Vagina (tissue), 2 donors: Measurements from ENCODE around the gene ADPRHL1. TPM values are rescaled to one million over a fixed set of nuclear protein-coding genes. Genes with fewer than 3 reads are reported as not detected.

Experiments
- DNase-seq, 2 donors: peaks; one replicate each; pipeline ENCODE4 v3.0.0-alpha.2; 2017; ENCODE audit errors: extremely low spot score in 2 of 2
- H3K27ac ChIP-seq: fragments of 200-600 bp; sonication (generic); one replicate; pipeline ENCODE4 v1.5.1; 2019
- H3K27me3 ChIP-seq: fragments of 200-600 bp; sonication (generic); one replicate; pipeline ENCODE4 v1.5.1; 2019
- H3K36me3 ChIP-seq, 2 donors: fragments of 200-600 bp; sonication (generic); one replicate each; pipeline ENCODE4 v1.5.1; 2017 to 2019
- H3K4me1 ChIP-seq: fragments of 200-600 bp; sonication (generic); one replicate; pipeline ENCODE4 v1.5.1; 2019
- H3K4me3 ChIP-seq, 2 donors: fragments of 200-600 bp; sonication (generic); 1 replicate in 1 of 2; 2 replicates in 1 of 2; pipeline ENCODE4 v1.5.1; 2016 to 2019
- H3K9me3 ChIP-seq: fragments of 200-600 bp; sonication (generic); one replicate; pipeline ENCODE4 v1.5.1; 2019
- POLR2A ChIP-seq, 2 donors: fragments of 450-650 bp; IDR thresholded peaks; one replicate each; pipeline ENCODE4 v1.6.1; 2017; ENCODE audit warnings: antibody characterized with exemption in 2 of 2, mild to moderate bottlenecking in 2 of 2, moderate library complexity in 2 of 2
- POLR2AphosphoS5 ChIP-seq, 2 donors: sonication (generic); formaldehyde crosslinking; IDR thresholded peaks; one replicate each; pipeline ENCODE4 v1.9.0; 2017; ENCODE audit warnings: antibody characterized with exemption in 2 of 2, mild to moderate bottlenecking in 2 of 2, low read depth in 1 of 2; ENCODE audit not compliant: insufficient read depth in 1 of 2
- intact Hi-C: fragments of 100-400 bp; cut with DNase I; formaldehyde crosslinking; loops from one replicate; pipeline ENCODE4 v1.15.1; 2023
- total RNA-seq: library from RNA; depleted of rRNA; stranded (reverse); fragments of >200 nt; gene quantifications from one replicate; pipeline ENCODE4 v1.2.3, GENCODE V29; 2016
- TF ChIP-seq, protein P1 (sequence below), 3 experiments: fragments of 450-650 bp in 2 of 3; fragments of 200-600 bp in 1 of 3; sonication (generic) in 1 of 3; IDR thresholded peaks; one replicate each; pipeline ENCODE4 v1.5.1; 2017 to 2019; ENCODE audit warnings: antibody characterized with exemption in 3 of 3, mild to moderate bottlenecking in 2 of 3, moderate library complexity in 2 of 3

Gene ADPRHL1
- total RNA-seq, 1 donor from 2014 or later: 1.7 TPM

GRCh38 chr13:113448885-113449692 lies 4.2 kb downstream of the ADPRHL1 start:
- DNase-seq: no peak
- H3K4me1 ChIP-seq: no peaks in the 10 kb centered on the region
- intact Hi-C loops: no loop called here
- peak overlapping the region; percentile 34 to 36 for H3K4me3 ChIP-seq
- peak overlapping the region; percentile 7 for H3K27ac ChIP-seq
- TF ChIP-seq, protein P1, sequence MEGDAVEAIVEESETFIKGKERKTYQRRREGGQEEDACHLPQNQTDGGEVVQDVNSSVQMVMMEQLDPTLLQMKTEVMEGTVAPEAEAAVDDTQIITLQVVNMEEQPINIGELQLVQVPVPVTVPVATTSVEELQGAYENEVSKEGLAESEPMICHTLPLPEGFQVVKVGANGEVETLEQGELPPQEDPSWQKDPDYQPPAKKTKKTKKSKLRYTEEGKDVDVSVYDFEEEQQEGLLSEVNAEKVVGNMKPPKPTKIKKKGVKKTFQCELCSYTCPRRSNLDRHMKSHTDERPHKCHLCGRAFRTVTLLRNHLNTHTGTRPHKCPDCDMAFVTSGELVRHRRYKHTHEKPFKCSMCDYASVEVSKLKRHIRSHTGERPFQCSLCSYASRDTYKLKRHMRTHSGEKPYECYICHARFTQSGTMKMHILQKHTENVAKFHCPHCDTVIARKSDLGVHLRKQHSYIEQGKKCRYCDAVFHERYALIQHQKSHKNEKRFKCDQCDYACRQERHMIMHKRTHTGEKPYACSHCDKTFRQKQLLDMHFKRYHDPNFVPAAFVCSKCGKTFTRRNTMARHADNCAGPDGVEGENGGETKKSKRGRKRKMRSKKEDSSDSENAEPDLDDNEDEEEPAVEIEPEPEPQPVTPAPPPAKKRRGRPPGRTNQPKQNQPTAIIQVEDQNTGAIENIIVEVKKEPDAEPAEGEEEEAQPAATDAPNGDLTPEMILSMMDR (IDR thresholded peaks at IDR 0.05): no peak
- no peaks in the 10 kb centered on the region for H3K9me3 ChIP-seq
- H3K27me3 ChIP-seq: no peaks in the 10 kb centered on the region
- H3K36me3 ChIP-seq: no peaks in the 10 kb centered on the region

- intact Hi-C loops: no loop called here
- TF ChIP-seq POLR2A (IDR thresholded peaks at IDR 0.05): no peak
- TF ChIP-seq, protein P1 (IDR thresholded peaks at IDR 0.05): no peak
- TF ChIP-seq POLR2AphosphoS5 (IDR thresholded peaks at IDR 0.05; ENCODE audit: insufficient read depth in 1 of 2, low read depth in 1 of 2): no peak
- H3K9me3 ChIP-seq: no peaks in the 10 kb centered on the region
- no peaks in the 10 kb centered on the region for H3K4me1 ChIP-seq
- H3K4me3 ChIP-seq: peak overlapping the region in 1 of 2 donors; percentile 34
- no peak overlapping the region for H3K27ac ChIP-seq
- H3K36me3 ChIP-seq: no peaks in the 10 kb centered on the region
- no peak for DNase-seq
- no peaks in the 10 kb centered on the region for H3K27me3 ChIP-seq
Measured at GRCh38 chr13:113448545-113448884, 4.8 kb downstream of the ADPRHL1 start.

DNA sequence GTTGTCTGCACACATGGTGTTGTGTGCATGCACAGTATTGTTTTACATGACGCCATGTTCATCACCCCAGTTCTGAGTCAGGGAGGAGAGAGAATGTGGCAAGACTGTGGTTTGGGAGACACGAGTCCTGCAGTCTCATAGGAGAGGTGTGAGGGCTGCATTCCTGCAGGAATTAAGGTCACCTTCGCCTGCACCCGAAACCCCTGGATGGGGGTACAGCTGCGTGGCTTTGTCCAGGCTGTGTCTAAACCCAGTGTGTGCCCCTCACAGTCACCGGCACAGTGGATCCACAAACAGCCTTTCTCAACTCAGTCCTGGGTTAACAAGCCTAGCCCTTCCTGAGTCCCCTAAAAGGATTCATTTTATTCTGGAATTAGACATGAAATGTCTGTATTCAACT lies 5.7 kb downstream of the ADPRHL1 start:
- Histone ChIP-seq H3K9me3 (no peaks in the 10 kb centered on the region), H3K4me3 (no peak overlapping the region), H3K27ac (no peak overlapping the region), H3K27me3 (no peaks in the 10 kb centered on the region), H3K4me1 (no peaks in the 10 kb centered on the region), H3K36me3 (no peaks in the 10 kb centered on the region)
- TF ChIP-seq, protein P1 (IDR thresholded peaks at IDR 0.05): no peak
- TF ChIP-seq POLR2AphosphoS5 (IDR thresholded peaks at IDR 0.05; ENCODE audit: insufficient read depth in 1 of 2, low read depth in 1 of 2) (no peak), POLR2A (IDR thresholded peaks at IDR 0.05) (no peak)
- DNase-seq: no peak
- intact Hi-C loops: no loop called here

DNA sequence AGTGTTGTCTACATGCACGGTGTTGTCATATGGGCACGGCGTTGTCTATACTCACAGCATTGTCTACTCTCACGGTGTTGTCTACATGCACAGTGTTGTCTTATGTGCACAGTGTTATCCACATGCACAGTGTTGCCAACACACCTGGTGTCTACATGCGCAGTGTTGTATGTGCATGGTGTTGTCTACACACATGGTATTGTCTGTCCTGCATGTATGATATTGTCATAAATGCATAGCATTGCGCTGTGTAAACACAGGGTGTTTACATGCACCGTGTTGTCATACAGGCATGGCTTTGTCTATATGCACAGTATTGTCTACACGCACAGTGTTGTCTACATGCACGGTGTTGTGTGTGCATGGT lies 6.8 kb downstream of the ADPRHL1 start:
- Histone ChIP-seq H3K27ac (no peak overlapping the region), H3K27me3 (no peaks in the 10 kb centered on the region), H3K36me3 (no peaks in the 10 kb centered on the region), H3K4me1 (no peaks in the 10 kb centered on the region), H3K9me3 (no peaks in the 10 kb centered on the region), H3K4me3 (no peak overlapping the region)
- intact Hi-C loops: no loop called here
- DNase-seq: no peak
- TF ChIP-seq POLR2A (IDR thresholded peaks at IDR 0.05): no peak
- TF ChIP-seq POLR2AphosphoS5 (IDR thresholded peaks at IDR 0.05; ENCODE audit: insufficient read depth in 1 of 2, low read depth in 1 of 2): no peak
- TF ChIP-seq, protein P1 (IDR thresholded peaks at IDR 0.05): no peak

DNA sequence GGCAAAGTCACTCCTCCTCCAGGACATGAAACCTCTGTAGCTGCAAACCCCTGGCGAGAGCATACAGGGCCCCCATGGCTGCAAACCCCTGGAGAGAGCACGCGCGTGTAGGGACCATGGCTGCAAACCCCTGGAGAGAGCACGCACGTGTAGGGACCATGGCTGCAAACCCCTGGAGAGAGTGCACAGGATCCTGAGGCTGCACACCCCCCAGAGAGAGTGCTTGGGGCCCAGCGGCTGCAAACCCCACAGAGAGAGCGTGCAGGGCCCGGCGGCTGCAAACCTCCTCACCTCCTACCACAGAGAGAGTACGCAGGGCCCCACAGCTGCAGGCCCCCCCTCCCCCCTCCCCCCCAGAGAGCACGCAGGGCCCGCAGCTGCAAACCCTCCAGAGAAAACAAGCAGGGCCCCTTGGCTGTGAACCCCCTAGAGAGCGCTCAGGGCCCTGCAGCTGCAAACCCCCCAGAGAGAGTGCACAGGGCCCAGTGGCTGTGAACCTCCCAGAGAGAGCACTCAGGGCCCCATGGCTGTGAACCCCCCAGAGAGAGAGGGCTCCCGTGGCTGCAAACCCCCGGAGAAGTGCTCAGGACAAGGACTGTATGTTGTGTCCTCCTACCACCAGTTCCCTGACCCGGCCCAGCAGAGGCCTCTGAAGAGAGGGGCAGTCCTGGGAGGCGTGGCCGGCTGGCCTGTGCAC lies 7.3 kb downstream of the ADPRHL1 start:
- H3K27ac ChIP-seq: no peak overlapping the region
- no peak for DNase-seq
- no peaks in the 10 kb centered on the region for H3K27me3 ChIP-seq
- no peaks in the 10 kb centered on the region for H3K4me1 ChIP-seq
- TF ChIP-seq POLR2AphosphoS5 (IDR thresholded peaks at IDR 0.05; ENCODE audit: insufficient read depth in 1 of 2, low read depth in 1 of 2) (no peak), POLR2A (IDR thresholded peaks at IDR 0.05) (no peak)
- TF ChIP-seq, protein P1 (IDR thresholded peaks at IDR 0.05): no peak
- H3K36me3 ChIP-seq: no peaks in the 10 kb centered on the region
- H3K9me3 ChIP-seq: no peaks in the 10 kb centered on the region
- no peak overlapping the region for H3K4me3 ChIP-seq
- intact Hi-C loops: no loop called here
